HS-5 (cell line): ENCODE data around the gene TBL1Y.
"Not testable (repeated sequence)": the region's sequence is repeated elsewhere in the genome, so short reads cannot be mapped to it uniquely, and the experiment has no call there.

Source experiments
- DNase-seq: peaks from one replicate; pipeline ENCODE4 v3.0.0-alpha.2; 2012; ENCODE audit warnings: low read depth

TBL1Y gene

DNA sequence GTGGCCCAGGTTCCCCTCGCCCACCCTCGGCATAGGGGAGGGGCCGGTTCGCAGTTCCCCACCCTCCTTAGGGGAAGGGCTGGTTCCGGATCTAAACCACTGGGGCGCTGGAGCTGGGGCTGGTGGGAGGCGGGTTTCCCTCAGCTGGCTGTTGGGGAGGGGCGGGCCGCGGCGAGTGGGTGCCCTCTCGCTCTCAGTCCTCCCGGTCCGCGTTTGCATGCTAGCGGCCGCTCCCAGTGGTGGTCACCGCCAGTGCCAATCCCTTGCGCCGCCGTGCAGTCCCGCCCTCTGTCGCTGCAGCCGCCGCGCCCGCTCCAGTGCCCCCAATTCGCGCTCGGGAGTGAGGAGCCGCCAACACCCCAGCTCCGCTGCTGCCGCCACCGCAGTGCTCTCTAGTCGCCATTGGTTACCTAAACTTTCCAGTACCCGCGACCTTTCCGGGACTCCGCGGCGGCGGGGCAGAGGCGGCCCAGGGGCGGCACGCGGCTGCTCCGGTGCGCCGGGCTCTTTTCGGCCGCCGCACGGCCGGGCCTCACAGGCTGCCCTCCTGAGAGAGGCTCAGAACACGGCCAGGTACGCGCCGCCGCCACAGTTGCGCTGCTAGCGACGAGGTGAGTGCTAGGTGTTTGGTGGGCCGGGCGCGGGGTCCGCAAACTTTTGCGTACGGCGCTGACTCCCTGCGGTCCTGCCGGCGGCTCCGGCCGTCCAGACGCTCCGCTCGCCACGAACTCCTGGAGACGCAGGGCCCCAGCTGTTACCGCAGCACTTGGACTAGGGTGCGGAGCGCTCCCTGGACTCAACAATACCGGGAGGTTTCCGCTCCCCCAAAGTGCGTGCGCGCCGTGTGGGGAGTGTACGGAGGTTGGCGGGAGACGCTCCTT, at the start of gene TBL1Y:
Gene TBL1Y (plus strand): TSS at position 326 of the 881 bp plus-strand sequence. CDS start 114,388 bp downstream, outside the sequence.
- no peak for DNase-seq

GRCh38 chrY:6894496-6894895, 16.0 kb upstream of the TBL1Y start:
- no peak for DNase-seq

- no peak for DNase-seq
Measured at GRCh38 chrY:6895236-6895635, 15.3 kb upstream of the TBL1Y start.

GRCh38 chrY:6902116-6902515, 8.4 kb upstream of the TBL1Y start:
- DNase-seq = not testable (repeated sequence)

- DNase-seq = no peak
Measured at GRCh38 chrY:6907591-6907990, 2.9 kb upstream of the TBL1Y start.

- DNase-seq = not testable (repeated sequence)
Measured at GRCh38 chrY:6908021-6908420, 2.5 kb upstream of the TBL1Y start.

GRCh38 chrY:6909118-6909521, 1.4 kb upstream of the TBL1Y start:
- no peak for DNase-seq

DNA sequence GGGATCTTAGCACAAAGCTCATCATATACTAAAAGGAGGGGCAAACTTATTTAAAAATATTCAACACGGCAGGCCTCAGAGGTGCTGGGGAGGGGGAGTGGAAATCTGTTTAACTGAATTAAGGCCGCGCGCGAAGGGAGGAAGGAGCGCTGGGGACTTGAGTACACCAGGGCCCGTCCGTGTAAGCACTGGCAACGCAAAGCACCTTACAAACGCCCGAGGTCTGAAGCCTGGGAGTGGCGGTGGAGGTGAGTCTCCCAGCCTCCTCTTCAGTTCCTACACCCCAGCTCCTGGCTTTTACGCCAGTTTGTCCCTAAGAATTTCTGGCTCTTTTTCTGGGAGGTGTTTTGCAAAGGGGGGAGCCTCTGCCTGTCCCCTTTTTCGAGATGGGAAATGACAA, 641 bp upstream of the TBL1Y start:
- no peak for DNase-seq

GRCh38 chrY:6911253-6911881, 870 bp downstream of the TBL1Y start, which contains the start of gene AMELY:
Gene AMELY, minus strand, starts transcription at chrY:6911752. Its CDS starts 39,144 bp downstream, at chrY:6872608.
- DNase-seq = no peak

- no peak for DNase-seq
Measured at GRCh38 chrY:6913362-6913761, 2.9 kb downstream of the TBL1Y start.

GRCh38 chrY:6921061-6921460, 10.6 kb downstream of the TBL1Y start:
- no peak for DNase-seq

DNA sequence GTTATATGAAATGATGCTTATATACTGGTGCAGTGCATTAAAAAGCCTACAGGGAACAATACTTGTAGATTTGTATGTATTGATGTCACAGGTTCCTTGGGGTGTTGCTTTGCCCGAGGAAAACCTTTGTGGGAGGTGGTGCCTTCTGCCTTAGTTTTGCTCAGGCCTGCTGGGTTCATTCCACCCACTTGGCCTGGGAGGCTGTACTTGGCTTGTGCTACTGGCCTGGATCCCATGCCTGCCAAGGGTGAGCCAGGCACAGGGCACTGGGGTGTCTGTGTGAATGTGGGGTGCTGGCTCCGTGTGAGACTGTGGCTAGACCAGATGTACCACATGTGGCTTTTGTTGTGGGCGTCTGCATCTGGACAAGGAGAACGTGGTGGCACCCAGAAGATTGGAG, 17.8 kb downstream of the TBL1Y start:
- no peak for DNase-seq

DNA sequence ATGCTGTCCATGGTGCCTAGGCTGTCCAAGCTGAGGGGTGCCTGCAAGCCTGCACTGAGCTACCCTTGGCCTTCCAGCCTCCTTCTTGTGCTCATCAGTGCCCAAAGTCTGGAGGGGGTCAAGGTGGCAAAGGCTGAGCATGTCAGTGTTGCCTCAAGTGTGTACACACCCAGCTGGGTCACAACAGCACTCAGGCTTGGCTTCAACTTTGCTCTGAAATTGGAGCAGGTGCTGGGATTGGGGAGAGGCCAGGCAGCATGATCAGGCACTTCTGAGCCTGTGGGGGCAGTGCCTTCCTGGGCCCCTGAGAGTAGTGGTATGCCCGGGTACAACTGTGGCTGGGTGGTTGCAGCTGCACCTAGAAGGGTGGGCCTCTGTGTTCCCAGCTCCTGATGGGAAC, 18.7 kb downstream of the TBL1Y start:
- no peak for DNase-seq

DNA sequence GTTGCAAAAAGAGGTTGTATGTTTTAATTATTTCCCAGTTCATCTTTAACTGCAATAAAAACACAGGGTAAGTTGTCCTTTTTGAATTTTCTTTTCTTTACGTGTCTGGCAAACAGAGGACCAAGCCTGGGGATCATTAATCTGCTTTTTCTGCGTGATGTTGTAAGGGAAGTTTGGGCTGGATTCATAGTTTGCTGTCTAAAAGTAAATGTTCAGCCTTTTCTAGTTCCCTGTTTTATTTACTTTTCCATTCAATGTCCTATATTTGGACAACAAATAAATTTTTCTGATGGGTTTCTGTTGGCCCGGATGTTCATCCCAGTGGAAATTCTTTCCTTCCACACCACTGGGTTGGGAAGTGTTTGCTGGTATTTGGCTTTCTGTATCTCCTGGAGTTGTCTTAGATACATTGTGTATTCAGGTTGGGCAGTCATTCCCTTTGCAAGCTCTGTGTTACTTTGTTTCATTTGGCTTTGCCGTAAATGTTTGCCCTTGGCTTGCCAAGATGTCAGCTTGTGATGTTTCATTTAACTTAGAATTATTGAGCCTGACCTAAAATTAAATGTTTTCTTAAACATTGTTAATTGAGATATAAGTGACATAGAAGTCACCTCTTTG, 21.4 kb downstream of the TBL1Y start:
- DNase-seq = no peak

DNA sequence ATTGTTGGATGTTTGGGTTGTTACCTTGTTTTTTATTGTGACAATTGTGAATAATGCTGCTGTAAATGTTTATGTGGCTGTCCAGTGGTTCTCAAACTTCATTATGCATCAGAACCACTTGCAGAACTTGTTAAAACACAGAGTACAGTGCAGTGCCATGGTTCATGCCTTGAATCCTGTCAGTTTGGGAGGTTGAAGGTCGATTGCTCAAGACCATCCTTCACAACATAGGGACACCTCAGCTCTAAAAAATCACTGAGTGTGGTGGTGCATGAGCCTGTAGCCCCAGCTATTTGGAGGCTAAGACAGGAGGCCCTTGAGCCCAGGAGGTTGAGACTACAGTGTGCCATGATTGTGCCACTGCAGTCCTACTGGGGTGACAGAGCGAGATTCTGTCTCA, 25.0 kb downstream of the TBL1Y start:
- DNase-seq = no peak

DNA sequence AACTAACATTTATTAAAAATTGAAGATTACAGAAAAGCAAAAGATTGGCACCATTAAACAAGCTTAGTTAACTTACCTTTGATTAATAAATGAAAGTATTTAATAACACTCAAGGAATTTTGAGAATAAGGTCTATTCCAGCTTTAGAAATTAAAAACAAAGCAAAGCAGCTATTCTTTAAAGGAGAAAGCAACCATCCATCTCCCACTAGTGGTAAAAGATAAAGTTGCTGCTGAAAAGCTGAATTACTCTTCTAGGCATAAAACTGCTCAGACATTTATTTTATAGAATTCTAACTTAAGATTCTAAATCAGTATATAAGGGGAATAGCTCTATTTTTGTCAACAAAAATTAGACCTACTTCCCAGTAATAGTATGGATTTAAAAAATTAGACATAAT, 37.2 kb downstream of the TBL1Y start:
- no peak for DNase-seq

DNA sequence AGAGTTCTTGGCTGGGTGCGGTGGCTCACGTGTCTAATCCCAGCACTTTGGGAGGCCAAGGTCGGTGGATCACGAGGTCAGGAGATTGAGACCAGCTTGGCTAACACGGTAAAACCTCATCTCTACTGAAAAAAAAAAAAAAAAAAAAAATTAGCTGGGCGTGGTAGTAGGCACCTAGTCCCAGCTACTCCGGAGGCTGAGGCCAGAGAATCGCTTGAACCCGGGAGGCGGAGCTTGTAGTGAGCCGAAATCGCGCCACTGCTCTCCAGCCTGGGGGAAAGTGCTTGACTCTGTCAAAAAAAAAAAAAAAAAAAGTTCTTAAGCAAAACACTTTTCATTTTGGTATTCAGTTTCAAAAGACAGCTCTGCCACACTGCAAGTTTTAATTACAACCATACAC, 37.9 kb downstream of the TBL1Y start:
- no peak for DNase-seq

DNA sequence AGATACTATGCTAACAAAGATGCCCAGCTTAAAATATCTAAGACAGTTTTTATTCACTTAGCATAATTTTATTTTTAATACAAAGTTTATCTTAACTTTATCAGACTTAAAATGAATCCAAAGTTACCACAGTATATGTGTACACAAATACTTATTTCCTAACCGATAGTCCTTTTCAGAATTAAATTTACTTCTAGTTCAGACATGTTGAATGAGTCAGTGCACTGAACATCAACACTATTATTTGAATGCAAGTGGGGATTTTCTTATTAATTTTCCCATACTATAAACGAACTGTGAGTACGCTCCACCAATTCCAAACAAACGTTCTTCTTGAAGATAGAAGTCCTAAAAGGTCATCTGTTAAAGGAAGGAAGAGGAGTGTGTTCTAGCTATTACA, 39.5 kb downstream of the TBL1Y start:
- DNase-seq = no peak

GRCh38 chrY:6964732-6965131, 54.2 kb downstream of the TBL1Y start:
- DNase-seq = peak; percentile 2

DNA sequence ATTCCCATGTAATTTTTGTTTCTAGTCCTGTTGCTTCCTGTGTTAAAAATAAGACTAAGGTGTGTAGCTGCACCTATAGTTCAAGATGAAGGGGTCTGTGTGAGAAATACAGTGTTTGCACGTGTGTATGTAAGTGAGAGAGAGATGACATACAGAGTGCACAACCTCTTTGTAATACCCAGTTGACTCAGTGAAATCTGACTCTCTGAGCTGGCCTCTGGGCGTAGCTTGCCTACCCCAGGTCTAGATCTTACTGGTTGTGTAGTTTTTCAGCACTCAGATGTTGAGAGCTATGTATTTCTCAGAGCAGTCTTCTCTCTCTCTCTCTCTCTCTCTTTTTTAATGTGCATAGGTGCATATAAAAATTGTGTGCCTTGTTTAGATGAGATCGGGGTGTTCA, 56.0 kb downstream of the TBL1Y start:
- DNase-seq = no peak

DNA sequence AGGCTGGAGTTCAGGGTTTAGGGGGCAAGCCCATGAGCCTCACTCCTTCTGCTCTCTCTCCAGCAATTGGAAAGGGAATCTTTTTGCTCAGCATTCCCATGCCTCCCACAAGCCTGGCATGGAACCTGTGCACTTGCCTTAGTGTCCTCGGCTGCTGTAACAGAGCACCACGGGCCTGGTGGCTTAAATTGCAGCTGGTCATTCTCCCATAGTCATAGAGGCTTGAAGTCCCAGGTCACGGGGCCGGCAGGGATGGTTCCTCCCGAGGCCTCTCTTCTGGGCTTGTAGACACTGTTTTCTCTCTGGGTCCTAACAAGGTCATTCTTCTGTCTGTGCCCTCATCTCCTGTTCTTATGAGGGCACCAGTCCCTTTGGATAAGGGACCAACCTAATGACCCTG, 57.2 kb downstream of the TBL1Y start:
- DNase-seq = no peak

- no peak for DNase-seq
Measured at GRCh38 chrY:6968191-6968590, 57.7 kb downstream of the TBL1Y start.

DNA sequence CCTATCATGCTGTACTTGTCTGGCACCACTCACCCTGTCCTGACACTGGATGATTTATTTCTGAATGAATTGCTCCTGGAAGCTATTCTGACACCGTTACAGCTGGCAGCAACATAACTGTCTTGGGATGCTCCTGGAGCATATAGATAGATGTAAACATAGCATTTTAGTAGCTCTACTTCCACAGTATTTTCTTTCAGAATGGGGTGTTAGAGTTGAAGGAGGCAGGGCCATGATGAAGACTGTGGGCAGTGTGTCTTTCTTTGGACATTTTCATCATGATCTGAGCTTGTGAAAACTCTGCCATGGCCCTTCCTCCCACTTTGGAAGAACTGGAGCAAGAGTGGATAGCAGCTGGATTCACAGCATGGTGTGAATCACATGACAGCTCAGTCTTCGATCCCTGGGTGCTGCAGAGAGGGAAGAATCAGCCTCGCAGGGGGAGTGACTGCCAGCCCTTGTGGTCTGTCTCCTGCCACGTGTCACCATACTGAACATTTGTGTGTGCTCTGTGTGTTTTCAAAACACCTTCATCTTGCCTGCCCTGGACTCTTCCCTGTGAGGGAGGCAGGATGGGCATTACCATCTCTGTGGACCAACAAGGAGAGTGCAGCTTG, 61.9 kb downstream of the TBL1Y start:
- DNase-seq = no peak
